ENCODE measurements around the gene C1QTNF5.

C1QTNF5 gene

DNA sequence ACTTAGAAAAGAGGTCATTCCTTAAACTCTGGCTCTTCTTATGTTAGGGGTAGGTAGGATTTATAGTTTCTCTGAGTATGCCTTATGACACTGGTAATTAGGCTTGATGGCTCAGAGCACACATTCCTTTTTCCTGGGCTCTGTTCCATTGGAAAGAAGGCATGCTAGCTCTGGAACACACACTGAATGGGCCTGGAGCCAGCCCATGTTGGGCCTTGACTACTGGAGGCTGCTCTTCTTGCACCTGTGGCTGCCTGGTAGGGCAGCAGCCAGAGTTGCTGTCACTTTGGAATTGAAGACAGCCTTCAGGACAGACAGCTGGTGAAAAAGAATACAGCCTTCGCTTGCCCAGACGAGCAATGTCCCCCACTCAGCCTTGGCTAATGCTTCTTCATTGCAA is 42.0 kb downstream of the C1QTNF5 start:
- DNase-seq (ENCODE audit: extremely low read depth, low read depth) = no peak
- TF ChIP-seq CTCF (IDR thresholded peaks at IDR 0.05; ENCODE audit: low read depth, low read length) = no peak

DNA sequence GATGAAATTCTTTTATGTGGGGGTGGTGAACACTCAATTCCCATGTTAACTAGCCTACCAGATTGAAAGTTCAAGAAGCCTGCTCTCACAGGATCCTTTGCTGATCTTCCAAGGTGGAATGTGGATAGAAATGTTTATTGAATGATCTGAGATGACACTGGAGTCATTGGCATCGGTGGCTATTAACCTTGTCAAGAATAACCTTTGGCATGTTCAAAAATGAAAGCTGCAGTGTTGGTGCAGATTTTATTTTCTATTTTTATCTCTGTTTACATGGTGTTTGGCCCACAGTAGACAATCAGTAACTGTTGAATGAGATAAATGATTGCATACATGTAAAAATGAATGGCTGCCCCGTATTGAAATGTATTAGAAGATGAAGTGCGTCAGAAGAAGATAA is 42.7 kb downstream of the C1QTNF5 start:
- no peak for TF ChIP-seq CTCF (IDR thresholded peaks at IDR 0.05; ENCODE audit: low read depth, low read length)
- DNase-seq (ENCODE audit: extremely low read depth, low read depth) = no peak

DNA sequence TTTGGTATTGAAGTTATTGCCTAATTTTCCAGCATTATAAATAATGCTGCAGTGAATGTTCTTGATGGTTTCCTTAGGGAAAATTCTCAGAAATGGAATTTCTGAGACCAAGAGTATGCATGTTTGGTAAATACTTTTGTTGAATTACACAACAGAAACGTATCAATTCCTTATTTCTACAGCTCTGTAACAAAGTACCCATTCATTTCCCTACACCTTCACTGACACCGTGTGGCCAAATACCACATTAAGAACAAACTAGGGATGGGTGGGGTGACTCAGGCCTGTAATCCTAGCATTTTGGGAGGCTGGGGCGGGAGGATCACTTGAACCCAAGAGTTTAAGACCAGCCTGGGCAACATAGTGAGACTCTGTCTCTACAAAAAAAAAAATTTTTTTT is 45.5 kb downstream of the C1QTNF5 start:
- TF ChIP-seq CTCF (IDR thresholded peaks at IDR 0.05; ENCODE audit: low read depth, low read length) = no peak; the same call in 1 of the 2 replicates
- peak; percentile 14 for DNase-seq (ENCODE audit: extremely low read depth, low read depth)

DNA sequence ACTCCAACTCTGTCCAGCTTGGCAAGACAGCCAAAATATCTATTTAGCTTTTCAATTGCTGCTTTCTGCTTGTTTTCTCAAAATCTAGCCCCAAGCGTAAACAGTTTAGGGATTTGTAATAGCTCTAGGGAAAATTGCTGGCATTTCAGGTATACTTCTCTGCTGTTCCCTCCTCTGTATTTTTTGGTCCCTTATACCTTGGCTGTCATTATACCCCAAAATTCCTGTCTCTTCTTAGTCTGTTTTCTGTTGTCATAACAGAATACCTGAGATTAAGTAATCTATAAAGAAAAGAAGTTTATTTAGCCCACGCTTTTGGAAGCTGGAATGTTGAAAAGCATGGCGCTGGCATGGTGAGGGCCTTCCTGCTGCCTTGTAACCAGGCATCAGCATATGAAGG is 47.2 kb downstream of the C1QTNF5 start:
- no peak for TF ChIP-seq CTCF (IDR thresholded peaks at IDR 0.05; ENCODE audit: low read depth, low read length)
- no peak for DNase-seq (ENCODE audit: extremely low read depth, low read depth)

GRCh38 chr11:119290894-119291497 is 49.7 kb downstream of the C1QTNF5 start:
- no peak for DNase-seq (ENCODE audit: extremely low read depth, low read depth)
- no peak for TF ChIP-seq CTCF (IDR thresholded peaks at IDR 0.05; ENCODE audit: low read depth, low read length)

All from AG09319 (cell line).